GM21786 (cell line): ENCODE measurements around the gene SACS.
"Not testable (repeated sequence)": the region's sequence is repeated elsewhere in the genome, so short reads cannot be mapped to it uniquely, and the experiment has no call there.

Source experiments
- ATAC-seq: cut with Tn5 transposase; IDR thresholded peaks from one replicate; pipeline ENCODE4 v1.9.1; 2021; ENCODE audit not compliant: unreplicated experiment

SACS gene

DNA sequence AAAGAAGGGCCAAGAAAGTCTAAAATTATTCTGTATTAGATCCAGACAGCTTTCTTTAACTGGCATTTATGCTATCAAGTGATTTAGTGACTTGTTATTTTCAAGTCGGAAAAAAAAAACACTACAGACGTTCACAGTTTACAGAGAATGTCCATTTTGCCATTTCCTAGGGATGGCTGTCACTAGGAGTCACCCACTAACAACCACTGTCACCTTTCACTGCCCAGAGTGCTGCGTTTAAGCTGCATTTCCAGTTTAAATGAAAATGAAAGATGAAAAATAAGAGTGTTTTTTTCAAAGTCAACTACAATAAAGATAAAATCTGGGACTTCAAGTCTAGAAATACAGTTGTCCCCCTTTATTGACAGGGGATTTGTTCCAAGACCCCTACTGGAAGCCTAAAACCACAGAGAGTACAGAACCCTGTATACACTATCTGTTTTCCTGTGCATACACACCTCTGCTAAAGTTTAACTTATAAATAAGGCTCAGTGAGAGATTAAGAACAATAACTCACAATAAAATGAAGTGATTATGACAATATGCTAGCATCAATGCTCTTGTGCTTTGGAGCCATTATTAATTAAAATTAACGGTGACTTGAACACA is 112.5 kb downstream of the SACS start:
- ATAC-seq = peak; percentile 20

DNA sequence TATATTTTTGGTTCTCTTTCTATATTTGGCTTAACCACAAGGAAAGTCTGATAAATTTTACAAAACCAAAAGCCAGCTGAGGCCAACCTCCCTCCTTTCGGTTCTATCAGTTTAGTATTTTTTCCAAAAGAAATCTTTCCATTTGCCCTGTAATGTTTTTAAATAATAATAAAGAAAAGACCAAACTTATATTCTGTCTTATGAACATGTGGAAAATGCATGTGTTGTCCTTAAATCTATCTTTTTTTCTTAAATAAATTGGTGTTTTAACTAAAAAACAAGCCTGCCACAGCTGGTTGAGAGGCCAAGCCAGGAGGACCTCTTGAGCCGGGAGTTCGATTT is 113.6 kb downstream of the SACS start:
- ATAC-seq = no peak

DNA sequence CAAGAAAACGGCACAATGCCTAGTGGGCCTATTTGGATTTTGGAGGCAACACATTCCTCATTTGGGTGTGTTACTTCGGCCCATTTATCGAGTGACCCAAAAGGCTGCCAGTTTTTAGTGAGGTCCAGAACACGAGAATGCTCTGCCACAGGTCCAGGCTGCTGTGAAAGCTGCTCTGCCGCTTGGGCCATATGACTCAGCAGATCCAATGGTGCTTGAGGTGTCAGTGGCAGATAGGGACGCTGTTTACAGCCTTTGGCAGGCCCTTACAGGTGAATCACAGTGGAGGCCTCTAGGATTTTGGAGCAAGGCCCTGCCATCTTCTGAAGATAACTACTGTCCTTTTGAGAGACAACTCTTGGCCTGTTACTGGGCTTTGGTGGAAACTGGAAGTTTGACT is 118.7 kb downstream of the SACS start:
- not testable (repeated sequence) for ATAC-seq

DNA sequence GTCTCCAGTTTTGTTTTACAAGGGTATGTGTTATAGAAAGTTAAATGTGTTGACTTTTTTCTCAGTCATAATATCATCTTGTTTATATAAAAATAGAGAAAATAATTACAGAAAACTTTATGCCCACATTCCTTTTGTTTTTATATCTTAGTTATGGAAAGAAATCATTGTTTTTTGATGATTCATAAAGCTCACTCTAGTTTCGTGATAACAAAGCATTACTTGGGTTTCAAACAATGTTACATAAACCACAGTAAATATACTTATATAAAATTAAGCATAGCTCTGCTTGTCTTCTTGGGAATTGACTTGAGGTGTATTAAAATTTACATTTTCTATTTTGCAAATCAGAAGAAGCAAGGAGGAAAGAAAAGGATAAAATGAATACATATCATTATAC is 140.9 kb downstream of the SACS start:
- no peak for ATAC-seq

DNA sequence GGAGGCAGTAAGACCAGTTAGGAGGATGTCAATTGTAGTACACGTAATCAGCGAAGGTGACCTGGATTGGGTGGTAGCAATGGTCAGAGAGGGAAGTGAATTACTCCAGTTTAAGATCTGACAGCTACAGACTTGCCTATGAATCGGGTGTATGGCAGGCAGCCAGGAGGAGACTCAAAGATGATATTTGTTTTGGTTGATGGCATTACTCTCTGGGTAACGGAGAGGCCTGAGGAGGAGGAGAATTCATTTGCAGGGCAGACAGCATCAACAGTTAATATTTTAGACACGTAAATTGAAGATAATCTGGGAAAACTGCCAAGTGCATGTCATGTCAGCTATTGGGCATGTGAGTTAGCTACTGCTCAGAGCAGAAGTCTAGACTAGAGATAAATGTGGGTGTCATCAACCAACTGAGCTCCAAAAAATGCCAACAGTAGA is 143.6 kb downstream of the SACS start:
- ATAC-seq = no peak

DNA sequence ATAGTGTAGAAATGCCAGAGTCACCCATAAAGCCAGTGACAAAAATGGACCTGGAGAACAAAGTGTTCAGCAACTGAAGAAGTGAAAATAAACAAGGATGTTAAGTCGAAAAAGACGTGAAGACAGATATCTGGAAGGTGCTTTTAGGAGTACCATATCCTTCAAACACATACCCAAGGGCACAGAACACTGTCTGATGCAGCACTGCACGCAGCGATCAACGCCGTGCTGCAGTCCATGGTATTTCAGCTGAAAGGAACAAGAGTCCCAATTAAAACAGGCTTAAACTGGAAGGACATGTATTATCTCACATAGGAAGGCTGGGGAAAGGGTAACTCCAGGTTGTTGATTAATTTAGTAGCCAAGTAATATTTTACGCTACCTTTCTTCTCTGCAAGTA is 144.5 kb downstream of the SACS start:
- no peak for ATAC-seq

DNA sequence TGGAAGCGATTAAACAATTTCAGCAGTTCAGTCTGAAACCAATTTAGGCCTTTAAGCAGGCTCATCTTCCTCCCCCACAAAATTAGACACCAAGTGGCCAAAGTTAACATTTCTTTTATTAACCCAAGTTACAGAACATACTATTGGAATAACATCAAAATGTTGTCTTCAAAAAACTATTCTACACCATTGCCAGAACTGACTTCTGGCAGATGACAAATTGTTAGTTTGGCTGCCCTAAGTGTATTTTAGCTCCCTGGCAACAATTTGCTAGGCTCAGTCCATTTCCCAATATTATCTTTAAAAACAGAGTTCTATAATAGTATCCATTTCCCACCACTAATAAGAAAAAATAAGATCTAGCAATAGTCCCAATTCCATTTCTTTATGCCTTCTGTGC is 144.9 kb downstream of the SACS start:
- ATAC-seq = no peak

DNA sequence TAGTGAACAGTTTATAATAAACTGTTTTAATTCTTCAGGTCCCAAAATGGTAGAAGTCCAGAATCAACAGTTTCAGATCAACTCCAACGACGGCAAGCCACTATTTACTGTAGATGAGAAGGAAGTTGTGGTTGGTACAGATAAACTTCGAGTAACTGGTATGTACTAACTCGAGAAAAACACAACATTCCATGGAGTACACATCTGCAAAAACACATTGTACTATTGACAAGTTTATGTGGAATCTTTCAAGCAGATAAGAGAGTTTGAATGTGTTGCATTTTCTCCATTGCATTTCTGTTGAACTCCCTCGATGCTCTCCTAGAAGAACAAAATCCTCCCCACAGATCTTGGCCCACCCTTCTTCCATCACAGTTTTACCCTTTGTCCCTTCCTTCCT is 154.2 kb downstream of the SACS start:
- ATAC-seq = no peak
